GM12878 (cell line): ENCODE data around the gene SDK2. TPM values are rescaled to one million over a fixed set of nuclear protein-coding genes. Genes with fewer than 3 reads are reported as not detected.

ENCODE experiments used
- ATAC-seq: fragments of 200-7000 bp; cut with Tn5 transposase; 3 replicates; pipeline ENCODE4 v1.9.1; 2020; ENCODE audit warnings: mild to moderate bottlenecking, moderate library complexity
- BruUV-seq: library from RNA; stranded (reverse); fragments of 400-500 nt; replicated peaks from 2 replicates; lab custom pipeline; 2021; lab: Mats Ljungman, UMichigan
- CTCF ChIA-PET: fragments of 300-600 bp; sonication (Branson Sonifier 250); formaldehyde crosslinking; extraction: SDS; loops from one replicate; lab custom pipeline; 2021; ENCODE audit warnings: inconsistent platforms; lab: Yijun Ruan, JAX
- POLR2A ChIA-PET: fragments of 350-600 bp; formaldehyde crosslinking; extraction: SDS; loops from one replicate; lab custom pipeline; 2021; ENCODE audit warnings: inconsistent platforms; lab: Charles Lee
- RAD21 ChIA-PET: fragments of 300-600 bp; sonication (Branson Sonifier 250); formaldehyde crosslinking; loops from one replicate; lab custom pipeline; 2023; ENCODE audit warnings: antibody characterized with exemption; ENCODE audit not compliant: unreplicated experiment; lab: Charles Lee
- SMC1A ChIA-PET: fragments of 300-600 bp; sonication (Branson Sonifier 250); formaldehyde crosslinking; loops from one replicate; lab custom pipeline; 2023; ENCODE audit not compliant: unreplicated experiment, uncharacterized antibody; lab: Charles Lee
- DNase-seq: peaks from one replicate; pipeline ENCODE4 v3.0.0-alpha.2; 2011; ENCODE audit warnings: low read depth, low spot score
- FAIRE-seq: peaks from 3 replicates; lab custom pipeline; 2011; peaks lifted over from hg19 to GRCh38; lab: Jason Lieb, UNC
- H2AFZ ChIP-seq: 2 replicates; pipeline ENCODE4 v1.6.0; 2011; ENCODE audit warnings: low read depth, low read length, control low read depth; ENCODE audit not compliant: control insufficient read depth
- H3K27ac ChIP-seq: 2 replicates; pipeline ENCODE4 v1.5.1; 2011; ENCODE audit warnings: control low read depth; ENCODE audit not compliant: control insufficient read depth, insufficient read depth
- H3K27me3 ChIP-seq, 2 experiments: replicated peaks in 1 of 2; 2 replicates each; pipeline versions ENCODE4 v1.6.0 to v1.6.1; 2011; ENCODE audit warnings: low read length in 1 of 2; ENCODE audit not compliant: control insufficient read depth in 2 of 2, insufficient read depth in 2 of 2
- H3K36me3 ChIP-seq, 2 experiments: 2 replicates each; pipeline ENCODE4 v1.5.1; 2011; ENCODE audit warnings: low read length in 1 of 2; ENCODE audit not compliant: control insufficient read depth in 2 of 2, insufficient read depth in 2 of 2
- H3K4me1 ChIP-seq: 2 replicates; pipeline ENCODE4 v1.6.1; 2011; ENCODE audit warnings: mild to moderate bottlenecking, low read length, moderate library complexity, mixed read lengths; ENCODE audit not compliant: control insufficient read depth, insufficient read depth
- H3K4me2 ChIP-seq: 2 replicates; pipeline ENCODE4 v1.6.0; 2011; ENCODE audit warnings: control low read depth; ENCODE audit not compliant: control insufficient read depth, insufficient read depth
- H3K4me3 ChIP-seq: fragments of 200-600 bp; sonication (generic); 2 replicates; pipeline ENCODE4 v1.5.1; 2016
- H3K79me2 ChIP-seq: 2 replicates; pipeline ENCODE4 v1.6.0; 2011; ENCODE audit warnings: low read length; ENCODE audit not compliant: control insufficient read depth, insufficient read depth
- H3K9ac ChIP-seq: 2 replicates; pipeline ENCODE4 v1.8.0; 2011; ENCODE audit warnings: low read length, control low read depth, mixed read lengths; ENCODE audit not compliant: control insufficient read depth, insufficient read depth
- H3K9me3 ChIP-seq: replicated peaks from 3 replicates; pipeline ENCODE4 v1.5.1; 2011; ENCODE audit warnings: mild to moderate bottlenecking, low read length; ENCODE audit not compliant: control insufficient read depth, insufficient read depth
- H4K20me1 ChIP-seq: 2 replicates; pipeline ENCODE4 v1.6.0; 2011; ENCODE audit not compliant: control insufficient read depth, insufficient read depth
- EZH2 ChIP-seq: IDR thresholded peaks from 2 replicates; pipeline ENCODE4 v1.6.1; 2012; ENCODE audit warnings: low read depth, mild to moderate bottlenecking, control low read depth, inconsistent platforms, low read length, borderline replicate concordance; ENCODE audit not compliant: control insufficient read depth
- GATAD2B ChIP-seq: fragments of 450-650 bp; conservative IDR thresholded peaks from 2 replicates; pipeline ENCODE4 v1.6.1; 2017; ENCODE audit warnings: low read depth, mild to moderate bottlenecking, moderate library complexity
- IKZF2 ChIP-seq, 2 experiments: fragments of 450-650 bp; IDR thresholded peaks; 2 replicates each; pipeline ENCODE4 v1.6.1; 2017; ENCODE audit warnings: mild to moderate bottlenecking in 2 of 2, moderate library complexity in 2 of 2
- LARP7 ChIP-seq: fragments of 450-650 bp; IDR thresholded peaks from 2 replicates; pipeline ENCODE4 v1.6.1; 2017; ENCODE audit warnings: mild to moderate bottlenecking
- MEF2A ChIP-seq: IDR thresholded peaks from 2 replicates; pipeline ENCODE4 v1.6.1; 2011; ENCODE audit warnings: low read depth, mild to moderate bottlenecking, low read length, moderate library complexity; ENCODE audit not compliant: insufficient read depth
- MEF2B ChIP-seq: fragments of 450-650 bp; IDR thresholded peaks from 2 replicates; pipeline ENCODE4 v1.6.1; 2018; ENCODE audit warnings: mild to moderate bottlenecking, moderate library complexity; ENCODE audit not compliant: partially characterized antibody, poor library complexity, severe bottlenecking
- NBN ChIP-seq: fragments of 450-650 bp; IDR thresholded peaks from 2 replicates; pipeline ENCODE4 v1.6.1; 2016
- NR2C2 ChIP-seq: IDR thresholded peaks from 2 replicates; pipeline ENCODE4 v1.6.1; 2011; ENCODE audit warnings: borderline replicate concordance, low read depth; ENCODE audit not compliant: control insufficient read depth, insufficient read length
- RELB ChIP-seq: fragments of 450-650 bp; IDR thresholded peaks from 2 replicates; pipeline ENCODE4 v1.6.1; 2017; ENCODE audit warnings: low read depth, mild to moderate bottlenecking, moderate library complexity
- RUNX3 ChIP-seq: IDR thresholded peaks from 2 replicates; pipeline ENCODE4 v1.6.1; 2012; ENCODE audit warnings: low read length, inconsistent platforms
- SIN3A ChIP-seq: IDR thresholded peaks from 2 replicates; pipeline ENCODE4 v1.6.1; 2012; ENCODE audit warnings: low read depth, low read length, improper control_type of control experiment
- SP1 ChIP-seq: IDR thresholded peaks from one replicate; pipeline ENCODE4 v1.6.1; 2011; ENCODE audit warnings: low read depth, low read length
- TAF1 ChIP-seq: IDR thresholded peaks from 2 replicates; pipeline ENCODE4 v1.6.1; 2011; ENCODE audit warnings: mild to moderate bottlenecking, low read depth, low read length, borderline replicate concordance
- WGBS: methylation state at CpG from one replicate; pipeline ENCODE4 v1.1.6; 2016; ENCODE audit warnings: low lambda C conversion rate; ENCODE audit not compliant: insufficient replicate concordance, insufficient coverage; ENCODE audit errors: missing lambda C conversion rate; 5-methylcytosine and 5-hydroxymethylcytosine counted together
- in situ Hi-C: fragments of 300-500 bp; cut with MboI; formaldehyde crosslinking; loops from 9 replicates; pipeline ENCODE4 v1.14.3; 2018; ENCODE audit warnings: mixed read lengths
- intact Hi-C: fragments of 100-400 bp; cut with micrococcal nuclease; formaldehyde crosslinking; loops from one replicate; pipeline ENCODE4 v1.14.2; 2022; ENCODE audit not compliant: unreplicated experiment
- polyA plus RNA-seq, 11 experiments: library from polyadenylated mRNA; depleted of rRNA in 4 of 11; unstranded in 6 of 11; stranded (reverse) in 5 of 11; fragments of >200 nt; fragmentation: Nextera tagmentation in 4 of 11; fragmentation: Illumina TruSeq in 1 of 11; extraction: Ambion mirVana in 4 of 11; extraction: Trizol in 1 of 11; gene quantifications; 1 replicate in 1 of 11; 2 replicates in 10 of 11; pipeline versions ENCODE4 v1.2.1 to v1.2.3, GENCODE V29; 2011 to 2016; ENCODE audit warnings: inconsistent platforms in 2 of 11, missing spikeins in 2 of 11, low read depth in 1 of 11
- total RNA-seq, 4 experiments: library from RNA; depleted of rRNA in 3 of 4; stranded (reverse); fragments of >200 nt in 3 of 4; fragmentation: Illumina TruSeq in 1 of 4; extraction: Trizol in 1 of 4; gene quantifications; 2 replicates each; pipeline versions ENCODE4 v1.2.1 to v1.2.3, GENCODE V29; 2013 to 2021
- TF ChIP-seq, protein P1 (sequence below): fragments of 450-650 bp; IDR thresholded peaks from 2 replicates; pipeline ENCODE4 v1.6.1; 2017; ENCODE audit warnings: mild to moderate bottlenecking
- TF ChIP-seq, protein P2 (sequence below): fragments of 450-650 bp; IDR thresholded peaks from 2 replicates; pipeline ENCODE4 v1.6.1; 2017; ENCODE audit warnings: mild to moderate bottlenecking, moderate library complexity
- TF ChIP-seq, protein P3 (sequence below): IDR thresholded peaks from 2 replicates; pipeline ENCODE4 v1.6.1; 2012; ENCODE audit warnings: low read depth, low read length, improper control_type of control experiment

SDK2 gene
- total and polyA plus RNA-seq, 10 of the 15 experiments (the other 5 are each of a cell fraction or from before 2014, with no cell fraction given) = 0.03 to 0.08 (median 0.03) TPM; not detected in 7

GRCh38 chr17:73391331-73392265 lies 252.6 kb downstream of the SDK2 start:
- no peaks in the 10 kb centered on the region; a peak in 1 of 4 replicates for H3K27me3 ChIP-seq
- in situ Hi-C loops = no loop called here
- H3K79me2 ChIP-seq = no peaks in the 10 kb centered on the region
- H4K20me1 ChIP-seq = no peaks in the 10 kb centered on the region
- no peak overlapping the region for H3K27ac ChIP-seq
- CTCF ChIA-PET = no interaction called here
- H3K9ac ChIP-seq = no peak overlapping the region
- POLR2A ChIA-PET = no interaction called here
- H3K4me3 ChIP-seq = no peak overlapping the region
- WGBS = 31% methylated on average over 24 of the region's 24 CpGs
- TF ChIP-seq, protein P1, sequence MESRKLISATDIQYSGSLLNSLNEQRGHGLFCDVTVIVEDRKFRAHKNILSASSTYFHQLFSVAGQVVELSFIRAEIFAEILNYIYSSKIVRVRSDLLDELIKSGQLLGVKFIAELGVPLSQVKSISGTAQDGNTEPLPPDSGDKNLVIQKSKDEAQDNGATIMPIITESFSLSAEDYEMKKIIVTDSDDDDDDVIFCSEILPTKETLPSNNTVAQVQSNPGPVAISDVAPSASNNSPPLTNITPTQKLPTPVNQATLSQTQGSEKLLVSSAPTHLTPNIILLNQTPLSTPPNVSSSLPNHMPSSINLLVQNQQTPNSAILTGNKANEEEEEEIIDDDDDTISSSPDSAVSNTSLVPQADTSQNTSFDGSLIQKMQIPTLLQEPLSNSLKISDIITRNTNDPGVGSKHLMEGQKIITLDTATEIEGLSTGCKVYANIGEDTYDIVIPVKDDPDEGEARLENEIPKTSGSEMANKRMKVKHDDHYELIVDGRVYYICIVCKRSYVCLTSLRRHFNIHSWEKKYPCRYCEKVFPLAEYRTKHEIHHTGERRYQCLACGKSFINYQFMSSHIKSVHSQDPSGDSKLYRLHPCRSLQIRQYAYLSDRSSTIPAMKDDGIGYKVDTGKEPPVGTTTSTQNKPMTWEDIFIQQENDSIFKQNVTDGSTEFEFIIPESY = no peak
- TF ChIP-seq MEF2A = no peak
- TF ChIP-seq, protein P2, sequence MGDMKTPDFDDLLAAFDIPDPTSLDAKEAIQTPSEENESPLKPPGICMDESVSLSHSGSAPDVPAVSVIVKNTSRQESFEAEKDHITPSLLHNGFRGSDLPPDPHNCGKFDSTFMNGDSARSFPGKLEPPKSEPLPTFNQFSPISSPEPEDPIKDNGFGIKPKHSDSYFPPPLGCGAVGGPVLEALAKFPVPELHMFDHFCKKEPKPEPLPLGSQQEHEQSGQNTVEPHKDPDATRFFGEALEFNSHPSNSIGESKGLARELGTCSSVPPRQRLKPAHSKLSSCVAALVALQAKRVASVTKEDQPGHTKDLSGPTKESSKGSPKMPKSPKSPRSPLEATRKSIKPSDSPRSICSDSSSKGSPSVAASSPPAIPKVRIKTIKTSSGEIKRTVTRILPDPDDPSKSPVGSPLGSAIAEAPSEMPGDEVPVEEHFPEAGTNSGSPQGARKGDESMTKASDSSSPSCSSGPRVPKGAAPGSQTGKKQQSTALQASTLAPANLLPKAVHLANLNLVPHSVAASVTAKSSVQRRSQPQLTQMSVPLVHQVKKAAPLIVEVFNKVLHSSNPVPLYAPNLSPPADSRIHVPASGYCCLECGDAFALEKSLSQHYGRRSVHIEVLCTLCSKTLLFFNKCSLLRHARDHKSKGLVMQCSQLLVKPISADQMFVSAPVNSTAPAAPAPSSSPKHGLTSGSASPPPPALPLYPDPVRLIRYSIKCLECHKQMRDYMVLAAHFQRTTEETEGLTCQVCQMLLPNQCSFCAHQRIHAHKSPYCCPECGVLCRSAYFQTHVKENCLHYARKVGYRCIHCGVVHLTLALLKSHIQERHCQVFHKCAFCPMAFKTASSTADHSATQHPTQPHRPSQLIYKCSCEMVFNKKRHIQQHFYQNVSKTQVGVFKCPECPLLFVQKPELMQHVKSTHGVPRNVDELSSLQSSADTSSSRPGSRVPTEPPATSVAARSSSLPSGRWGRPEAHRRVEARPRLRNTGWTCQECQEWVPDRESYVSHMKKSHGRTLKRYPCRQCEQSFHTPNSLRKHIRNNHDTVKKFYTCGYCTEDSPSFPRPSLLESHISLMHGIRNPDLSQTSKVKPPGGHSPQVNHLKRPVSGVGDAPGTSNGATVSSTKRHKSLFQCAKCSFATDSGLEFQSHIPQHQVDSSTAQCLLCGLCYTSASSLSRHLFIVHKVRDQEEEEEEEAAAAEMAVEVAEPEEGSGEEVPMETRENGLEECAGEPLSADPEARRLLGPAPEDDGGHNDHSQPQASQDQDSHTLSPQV = no peak
- no peak for TF ChIP-seq GATAD2B
- no peak for TF ChIP-seq SP1
- TF ChIP-seq SIN3A = no peak
- no peak for TF ChIP-seq LARP7
- TF ChIP-seq NR2C2 = no peak
- TF ChIP-seq RUNX3 = no peak
- TF ChIP-seq IKZF2 (IDR thresholded peaks at IDR 0.05) = no peak
- TF ChIP-seq TAF1 = no peak
- no peak for TF ChIP-seq MEF2B
- TF ChIP-seq EZH2 = no peak
- TF ChIP-seq RELB = no peak
- TF ChIP-seq, protein P3, sequence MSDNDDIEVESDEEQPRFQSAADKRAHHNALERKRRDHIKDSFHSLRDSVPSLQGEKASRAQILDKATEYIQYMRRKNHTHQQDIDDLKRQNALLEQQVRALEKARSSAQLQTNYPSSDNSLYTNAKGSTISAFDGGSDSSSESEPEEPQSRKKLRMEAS = no peak
- no peak for TF ChIP-seq NBN
- TF ChIP-seq, all 136 proteins: peak for 0
- H2AFZ ChIP-seq = no peak overlapping the region
- ChIA-PET RAD21 (no interaction called here), SMC1A (interaction anchor here (1.1 kb wide), 1 partner anchor 137 kb away, joined by 3 read pairs; no protein-coding TSS in a partner anchor)
- H3K4me1 ChIP-seq = no peaks in the 10 kb centered on the region
- no peak overlapping the region for H3K4me2 ChIP-seq
- DNase-seq (no peak), ATAC-seq (no peak), FAIRE-seq (no peak)
- no peaks in the 10 kb centered on the region for H3K36me3 ChIP-seq
- no TSS peak for BruUV-seq
- no peaks in the 10 kb centered on the region for H3K9me3 ChIP-seq
- intact Hi-C loops = no loop called here
